ENCODE data around the gene IL17F.
A peak's percentile ranks its signal among the peaks of the same experiment; 100 is the strongest.

Gene IL17F

GRCh38 chr6:52244400-52244799 is at the start of gene IL17F:
IL17F (minus strand) TSS chr6:52244500; CDS start chr6:52244429, 71 bp downstream.
- no peak for DNase-seq (ENCODE audit: extremely low read depth in 1 of 2, low read depth in 1 of 2)

GRCh38 chr6:52293067-52293466 is 48.8 kb upstream of the IL17F start:
- DNase-seq (ENCODE audit: extremely low read depth in 1 of 2, low read depth in 1 of 2) = no peak

GRCh38 chr6:52288841-52289240 is 44.5 kb upstream of the IL17F start:
- DNase-seq (ENCODE audit: extremely low read depth in 1 of 2, low read depth in 1 of 2) = no peak

GRCh38 chr6:52288216-52288615 is 43.9 kb upstream of the IL17F start:
- DNase-seq (ENCODE audit: extremely low read depth in 1 of 2, low read depth in 1 of 2) = no peak

GRCh38 chr6:52286798-52287432 is 42.6 kb upstream of the IL17F start:
- DNase-seq (ENCODE audit: extremely low read depth in 1 of 2, low read depth in 1 of 2) = peak in 1 of 2 donors; percentile 61

- DNase-seq (ENCODE audit: extremely low read depth in 1 of 2, low read depth in 1 of 2) = no peak
Measured at GRCh38 chr6:52285177-52286068, 41.1 kb upstream of the IL17F start.

GRCh38 chr6:52284460-52285176 is 40.3 kb upstream of the IL17F start, which contains the start of gene MCM3:
MCM3 (minus strand) TSS chr6:52284742; CDS start chr6:52284674, 68 bp downstream.
- DNase-seq (ENCODE audit: extremely low read depth in 1 of 2, low read depth in 1 of 2) = peak; percentile 93 to 96

GRCh38 chr6:52284131-52284459 is 39.8 kb upstream of the IL17F start:
- DNase-seq (ENCODE audit: extremely low read depth in 1 of 2, low read depth in 1 of 2) = peak; percentile 33 to 51

- no peak for DNase-seq (ENCODE audit: extremely low read depth in 1 of 2, low read depth in 1 of 2)
Measured at GRCh38 chr6:52283111-52283510, 38.8 kb upstream of the IL17F start.

- DNase-seq (ENCODE audit: extremely low read depth in 1 of 2, low read depth in 1 of 2) = no peak
Measured at GRCh38 chr6:52276130-52276529, 31.8 kb upstream of the IL17F start.

GRCh38 chr6:52271852-52272460 is 27.7 kb upstream of the IL17F start:
- no peak for DNase-seq (ENCODE audit: extremely low read depth in 1 of 2, low read depth in 1 of 2)

GRCh38 chr6:52263709-52264540 is 19.6 kb upstream of the IL17F start:
- DNase-seq (ENCODE audit: extremely low read depth in 1 of 2, low read depth in 1 of 2) = peak; percentile 17 to 35

GRCh38 chr6:52262620-52263344 is 18.5 kb upstream of the IL17F start:
- no peak for DNase-seq (ENCODE audit: extremely low read depth in 1 of 2, low read depth in 1 of 2)

- no peak for DNase-seq (ENCODE audit: extremely low read depth in 1 of 2, low read depth in 1 of 2)
Measured at GRCh38 chr6:52261229-52261628, 16.9 kb upstream of the IL17F start.

- no peak for DNase-seq (ENCODE audit: extremely low read depth in 1 of 2, low read depth in 1 of 2)
Measured at GRCh38 chr6:52260634-52261033, 16.3 kb upstream of the IL17F start.

- no peak for DNase-seq (ENCODE audit: extremely low read depth in 1 of 2, low read depth in 1 of 2)
Measured at GRCh38 chr6:52255434-52255833, 11.1 kb upstream of the IL17F start.

- DNase-seq (ENCODE audit: extremely low read depth in 1 of 2, low read depth in 1 of 2) = no peak
Measured at GRCh38 chr6:52254731-52255378, 10.6 kb upstream of the IL17F start.

- DNase-seq (ENCODE audit: extremely low read depth in 1 of 2, low read depth in 1 of 2) = peak; percentile 10 to 32
Measured at GRCh38 chr6:52253494-52253893, 9.2 kb upstream of the IL17F start.

- DNase-seq (ENCODE audit: extremely low read depth in 1 of 2, low read depth in 1 of 2) = no peak
Measured at GRCh38 chr6:52251113-52251512, 6.8 kb upstream of the IL17F start.
